ENCODE results near the gene GPX2.

The GPX2 gene

GRCh38 chr14:64934338-64934929, 8.1 kb downstream of the GPX2 start:
- H3K4me3 ChIP-seq (ENCODE audit: low read depth, low read length), result no peak overlapping the region
- no peak for TF ChIP-seq CTCF (IDR thresholded peaks at IDR 0.05; ENCODE audit: low read depth, low read length, missing control alignments)
- no peak for DNase-seq (ENCODE audit: low read depth)

- TF ChIP-seq CTCF (IDR thresholded peaks at IDR 0.05; ENCODE audit: low read depth, low read length, missing control alignments), result no peak
These were observed 10.3 kb downstream of the GPX2 start for GRCh38 chr14:64932231-64932630.

GRCh38 chr14:64931123-64931522, 11.4 kb downstream of the GPX2 start:
- no peak for DNase-seq (ENCODE audit: low read depth)
- no peak overlapping the region for H3K4me3 ChIP-seq (ENCODE audit: low read depth, low read length)
- TF ChIP-seq CTCF (IDR thresholded peaks at IDR 0.05; ENCODE audit: low read depth, low read length, missing control alignments), result no peak

More at GRCh38 chr14:64932231-64932630, 10.3 kb downstream of the GPX2 start:
- H3K4me3 ChIP-seq (ENCODE audit: low read depth, low read length), result no peak overlapping the region
- DNase-seq (ENCODE audit: low read depth), result no peak

- no peak for TF ChIP-seq CTCF (IDR thresholded peaks at IDR 0.05; ENCODE audit: low read depth, low read length, missing control alignments)
- DNase-seq (ENCODE audit: low read depth), result no peak
- no peak overlapping the region for H3K4me3 ChIP-seq (ENCODE audit: low read depth, low read length)
These were observed 12.3 kb downstream of the GPX2 start for GRCh38 chr14:64930085-64930843.

- DNase-seq (ENCODE audit: low read depth), result no peak
- TF ChIP-seq CTCF (IDR thresholded peaks at IDR 0.05; ENCODE audit: low read depth, low read length, missing control alignments), result no peak
- no peak overlapping the region for H3K4me3 ChIP-seq (ENCODE audit: low read depth, low read length)
These were observed 13.6 kb downstream of the GPX2 start for GRCh38 chr14:64929014-64929359.

- DNase-seq (ENCODE audit: low read depth), result no peak
- no peak overlapping the region for H3K4me3 ChIP-seq (ENCODE audit: low read depth, low read length)
- no peak for TF ChIP-seq CTCF (IDR thresholded peaks at IDR 0.05; ENCODE audit: low read depth, low read length, missing control alignments)
These were observed 14.1 kb downstream of the GPX2 start for GRCh38 chr14:64928239-64929013.
